GM21576 (cell line): ENCODE measurements around the gene LRRC74A.

Experiments used
- ATAC-seq: cut with Tn5 transposase; IDR thresholded peaks from one replicate; pipeline ENCODE4 v1.9.1; 2021; ENCODE audit warnings: mild to moderate bottlenecking, moderate library complexity; ENCODE audit not compliant: unreplicated experiment

LRRC74A gene

GRCh38 chr14:76808990-76809389 is 17.2 kb upstream of the LRRC74A start:
- no peak for ATAC-seq

GRCh38 chr14:76810525-76810924 is 15.7 kb upstream of the LRRC74A start:
- ATAC-seq, result no peak

GRCh38 chr14:76810953-76811400 is 15.2 kb upstream of the LRRC74A start:
- ATAC-seq, result no peak

- ATAC-seq, result no peak
Measured at GRCh38 chr14:76811561-76811960, 14.6 kb upstream of the LRRC74A start.

GRCh38 chr14:76812093-76812421 is 14.2 kb upstream of the LRRC74A start:
- peak; percentile 12 for ATAC-seq

- ATAC-seq, result peak; percentile 87
Measured at GRCh38 chr14:76812422-76813383, 13.5 kb upstream of the LRRC74A start, which contains the start of gene ANGEL1. ANGEL1 (minus strand) TSS chr14:76812882; CDS start chr14:76812827, 55 bp downstream.

GRCh38 chr14:76814726-76815645 is 11.2 kb upstream of the LRRC74A start:
- ATAC-seq, result no peak

- ATAC-seq, result no peak
Measured at GRCh38 chr14:76820700-76821099, 5.5 kb upstream of the LRRC74A start.

GRCh38 chr14:76827696-76828296 is 1.6 kb downstream of the LRRC74A start:
- ATAC-seq, result no peak

- ATAC-seq, result no peak
Measured at GRCh38 chr14:76828339-76829012, 2.3 kb downstream of the LRRC74A start.

- ATAC-seq, result no peak
Measured at GRCh38 chr14:76829013-76829365, 2.8 kb downstream of the LRRC74A start.

GRCh38 chr14:76829650-76830421 is 3.6 kb downstream of the LRRC74A start:
- no peak for ATAC-seq

- no peak for ATAC-seq
Measured at GRCh38 chr14:76830556-76830955, 4.3 kb downstream of the LRRC74A start.

- no peak for ATAC-seq
Measured at GRCh38 chr14:76832503-76832988, 6.3 kb downstream of the LRRC74A start.

- ATAC-seq, result no peak
Measured at GRCh38 chr14:76833011-76833410, 6.8 kb downstream of the LRRC74A start.

- no peak for ATAC-seq
Measured at GRCh38 chr14:76834241-76834661, 8.0 kb downstream of the LRRC74A start.

GRCh38 chr14:76836029-76836630 is 9.9 kb downstream of the LRRC74A start:
- no peak for ATAC-seq

- ATAC-seq, result no peak
Measured at GRCh38 chr14:76837524-76837923, 11.3 kb downstream of the LRRC74A start.

- ATAC-seq, result no peak
Measured at GRCh38 chr14:76842414-76842813, 16.2 kb downstream of the LRRC74A start.
